DOHH2 (cell line): Measurements from ENCODE around the gene CDC25B.

Experiments used
- EZH2phosphoT487 ChIP-seq: fragments of 200-600 bp; sonication (generic); IDR thresholded peaks from 2 replicates; pipeline ENCODE4 v1.6.1; 2017; ENCODE audit warnings: borderline replicate concordance, mild to moderate bottlenecking, antibody characterized with exemption, low read length, moderate library complexity, mixed read lengths
- TF ChIP-seq, protein P1 (sequence below): fragments of 200-600 bp; sonication (generic); IDR thresholded peaks from one replicate; pipeline ENCODE4 v1.5.1; 2014; ENCODE audit warnings: antibody characterized with exemption, mild to moderate bottlenecking, low read depth, low read length; ENCODE audit not compliant: poor library complexity, severe bottlenecking

DNA sequence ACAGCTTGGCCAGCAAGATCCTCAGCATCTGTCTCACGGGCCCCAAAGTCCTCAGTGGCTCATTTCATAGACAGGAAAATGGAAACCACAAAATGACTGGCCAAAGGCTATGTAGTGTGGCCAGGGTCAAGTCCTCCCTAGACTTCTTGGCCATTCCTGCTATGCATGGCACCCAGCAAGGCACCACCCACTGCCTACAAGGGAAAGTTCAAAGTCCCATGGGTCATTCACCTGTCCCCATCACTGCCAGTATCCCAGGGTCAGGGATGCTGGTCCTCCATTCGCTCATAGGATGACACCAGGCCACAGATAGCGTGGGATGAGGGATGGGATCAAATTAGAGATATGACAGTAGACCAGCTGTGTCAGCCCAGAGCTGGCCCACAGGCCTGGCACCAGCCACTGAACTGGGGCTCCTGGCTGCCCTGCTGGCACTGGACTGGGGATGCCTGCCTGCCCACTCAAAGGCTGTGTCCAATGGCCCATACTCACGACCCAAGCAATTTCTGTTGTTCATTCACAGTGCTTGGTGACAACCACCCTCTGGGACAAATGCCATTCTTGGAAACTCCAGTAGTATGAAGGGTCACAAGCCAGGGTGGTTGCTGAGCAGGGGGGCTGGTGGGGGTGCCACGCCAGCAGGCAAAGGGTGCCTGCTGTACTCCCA, 40.2 kb upstream of the CDC25B start:
- TF ChIP-seq, protein P1, sequence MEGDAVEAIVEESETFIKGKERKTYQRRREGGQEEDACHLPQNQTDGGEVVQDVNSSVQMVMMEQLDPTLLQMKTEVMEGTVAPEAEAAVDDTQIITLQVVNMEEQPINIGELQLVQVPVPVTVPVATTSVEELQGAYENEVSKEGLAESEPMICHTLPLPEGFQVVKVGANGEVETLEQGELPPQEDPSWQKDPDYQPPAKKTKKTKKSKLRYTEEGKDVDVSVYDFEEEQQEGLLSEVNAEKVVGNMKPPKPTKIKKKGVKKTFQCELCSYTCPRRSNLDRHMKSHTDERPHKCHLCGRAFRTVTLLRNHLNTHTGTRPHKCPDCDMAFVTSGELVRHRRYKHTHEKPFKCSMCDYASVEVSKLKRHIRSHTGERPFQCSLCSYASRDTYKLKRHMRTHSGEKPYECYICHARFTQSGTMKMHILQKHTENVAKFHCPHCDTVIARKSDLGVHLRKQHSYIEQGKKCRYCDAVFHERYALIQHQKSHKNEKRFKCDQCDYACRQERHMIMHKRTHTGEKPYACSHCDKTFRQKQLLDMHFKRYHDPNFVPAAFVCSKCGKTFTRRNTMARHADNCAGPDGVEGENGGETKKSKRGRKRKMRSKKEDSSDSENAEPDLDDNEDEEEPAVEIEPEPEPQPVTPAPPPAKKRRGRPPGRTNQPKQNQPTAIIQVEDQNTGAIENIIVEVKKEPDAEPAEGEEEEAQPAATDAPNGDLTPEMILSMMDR, result no peak
- no peak for TF ChIP-seq EZH2phosphoT487
